Stimulated activated CD4-positive, alpha-beta T cell treated with anti-CD3 and anti-CD28 coated beads, Interleukin-12 subunit alpha, Interleukin-12 subunit beta, amount 100 ng/mL, for 24 hours (primary cell): Measurements from ENCODE around the gene MUCL3.
"Not testable (repeated sequence)": the region's sequence is repeated elsewhere in the genome, so short reads cannot be mapped to it uniquely, and the experiment has no call there.

Experiments
- DNase-seq, 2 experiments: peaks; one replicate each; pipeline ENCODE4 v3.0.0-alpha.2; 2020; ENCODE audit warnings: low read depth in 2 of 2

Gene MUCL3, protein sequence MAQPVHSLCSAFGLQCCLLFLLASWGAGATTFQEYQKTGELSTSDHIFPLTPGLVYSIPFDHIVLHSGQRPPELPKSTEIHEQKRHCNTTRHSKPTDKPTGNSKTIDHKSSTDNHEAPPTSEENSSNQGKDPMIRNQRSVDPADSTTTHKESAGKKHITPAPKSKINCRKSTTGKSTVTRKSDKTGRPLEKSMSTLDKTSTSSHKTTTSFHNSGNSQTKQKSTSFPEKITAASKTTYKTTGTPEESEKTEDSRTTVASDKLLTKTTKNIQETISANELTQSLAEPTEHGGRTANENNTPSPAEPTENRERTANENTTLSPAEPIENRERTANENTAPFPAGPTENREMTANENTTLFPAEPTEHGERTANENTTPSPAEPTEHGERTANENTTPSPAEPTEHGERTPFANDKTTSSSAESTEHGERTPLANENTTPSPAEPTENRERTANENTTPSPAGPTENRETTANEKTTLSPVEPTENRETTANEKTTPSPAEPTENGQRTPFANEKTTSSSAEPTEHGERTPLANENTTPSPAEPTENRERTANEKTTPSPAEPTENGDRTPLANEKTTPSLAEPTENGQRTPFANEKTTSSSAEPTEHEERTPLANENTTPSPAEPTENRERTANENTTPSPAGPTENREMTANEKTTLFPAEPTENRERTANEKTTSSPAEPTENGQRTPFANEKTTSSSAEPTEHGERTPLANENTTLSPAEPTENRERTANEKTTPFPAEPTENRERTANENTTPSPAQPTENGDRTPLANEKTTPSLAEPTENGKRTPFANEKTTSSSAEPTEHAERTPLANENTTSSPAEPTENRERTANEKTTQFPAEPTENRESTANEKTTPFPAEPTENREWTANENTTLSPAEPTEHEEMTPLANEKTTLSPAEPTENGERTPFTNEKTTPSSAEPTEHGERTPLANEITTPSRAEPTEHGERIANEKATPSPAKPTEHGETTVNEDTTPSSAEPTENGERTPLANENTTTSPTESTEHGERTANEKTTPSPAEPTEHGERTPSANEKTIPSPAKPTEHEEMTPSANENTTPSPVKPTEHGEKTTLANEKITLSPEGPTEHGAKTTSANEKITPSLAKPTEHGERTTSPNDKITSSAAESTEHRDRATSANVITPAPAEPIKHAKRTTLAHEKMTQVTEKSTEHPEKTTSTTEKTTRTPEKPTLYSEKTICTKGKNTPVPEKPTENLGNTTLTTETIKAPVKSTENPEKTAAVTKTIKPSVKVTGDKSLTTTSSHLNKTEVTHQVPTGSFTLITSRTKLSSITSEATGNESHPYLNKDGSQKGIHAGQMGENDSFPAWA (N-terminal part only)

DNA sequence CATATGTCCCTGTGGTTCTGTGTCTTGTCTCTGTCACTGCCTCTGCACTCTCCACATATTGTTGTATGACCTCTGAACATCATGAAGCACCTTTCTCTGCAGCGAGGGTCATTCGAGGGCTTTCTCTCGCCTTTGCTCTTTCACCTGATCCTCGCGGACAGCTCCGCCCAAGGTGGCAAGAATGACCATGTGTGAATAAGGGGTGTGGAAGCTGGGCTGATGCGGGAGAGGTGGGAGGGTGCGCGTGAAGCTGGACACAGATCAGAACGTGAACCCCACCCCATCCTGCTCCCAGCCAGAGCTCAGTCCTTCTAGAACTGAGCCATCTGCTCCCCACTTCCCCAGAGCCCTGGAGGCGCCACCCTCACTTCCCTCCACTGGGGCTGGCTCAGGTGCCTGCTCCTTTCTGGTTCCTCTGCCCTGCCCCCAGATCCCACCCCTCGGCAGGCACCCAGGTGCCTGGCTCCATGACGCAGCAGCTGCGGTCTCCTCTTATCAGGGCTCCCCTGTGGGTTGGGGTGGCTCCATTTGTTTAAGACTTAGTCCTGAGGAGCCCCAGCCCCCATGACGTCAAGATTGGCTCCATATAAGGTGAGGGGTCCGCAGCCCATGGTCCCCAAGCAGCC, at the start of gene MUCL3:
MUCL3 (plus strand) TSS at position 613 of the 626 bp plus-strand sequence. CDS start 27 bp downstream, outside the sequence.
- no peak for DNase-seq

DNA sequence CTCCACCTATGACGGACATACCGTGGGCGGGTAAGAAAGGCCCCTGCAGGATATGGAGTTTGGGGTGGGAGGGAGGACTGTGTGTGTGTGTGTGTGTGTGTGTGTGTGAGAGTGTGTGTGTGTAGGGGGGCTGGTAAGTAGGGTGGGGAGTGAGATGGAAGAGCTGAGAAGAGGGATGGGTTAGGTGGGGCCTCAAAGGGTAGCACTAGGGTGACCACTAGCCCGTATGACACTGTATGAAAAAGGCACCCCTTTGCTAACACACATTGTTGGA, 49.4 kb upstream of the MUCL3 start:
- no peak for DNase-seq

DNA sequence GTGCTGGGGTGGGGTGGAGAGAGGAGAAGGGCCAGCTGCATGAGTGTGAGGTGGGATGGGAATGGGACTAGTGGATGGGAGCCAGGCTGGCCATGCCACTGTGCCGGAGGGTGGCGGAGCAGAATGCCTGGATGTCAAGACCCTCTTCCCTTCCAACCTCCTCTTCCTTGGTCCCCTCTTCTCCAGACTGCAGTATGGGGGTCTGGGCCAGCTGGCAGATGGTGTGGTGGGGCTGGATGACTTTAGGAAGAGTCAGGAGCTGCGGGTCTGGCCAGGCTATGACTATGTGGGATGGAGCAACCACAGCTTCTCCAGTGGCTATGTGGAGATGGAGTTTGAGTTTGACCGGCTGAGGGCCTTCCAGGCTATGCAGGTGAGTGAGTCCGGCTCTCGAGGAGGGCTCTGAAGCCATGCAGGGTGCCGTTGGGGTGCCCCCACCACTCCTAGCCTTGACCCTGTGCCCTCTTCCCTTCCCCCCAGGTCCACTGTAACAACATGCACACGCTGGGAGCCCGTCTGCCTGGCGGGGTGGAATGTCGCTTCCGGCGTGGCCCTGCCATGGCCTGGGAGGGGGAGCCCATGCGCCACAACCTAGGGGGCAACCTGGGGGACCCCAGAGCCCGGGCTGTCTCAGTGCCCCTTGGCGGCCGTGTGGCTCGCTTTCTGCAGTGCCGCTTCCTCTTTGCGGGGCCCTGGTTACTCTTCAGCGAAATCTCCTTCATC, 48.8 kb upstream of the MUCL3 start:
- no peak for DNase-seq

DNA sequence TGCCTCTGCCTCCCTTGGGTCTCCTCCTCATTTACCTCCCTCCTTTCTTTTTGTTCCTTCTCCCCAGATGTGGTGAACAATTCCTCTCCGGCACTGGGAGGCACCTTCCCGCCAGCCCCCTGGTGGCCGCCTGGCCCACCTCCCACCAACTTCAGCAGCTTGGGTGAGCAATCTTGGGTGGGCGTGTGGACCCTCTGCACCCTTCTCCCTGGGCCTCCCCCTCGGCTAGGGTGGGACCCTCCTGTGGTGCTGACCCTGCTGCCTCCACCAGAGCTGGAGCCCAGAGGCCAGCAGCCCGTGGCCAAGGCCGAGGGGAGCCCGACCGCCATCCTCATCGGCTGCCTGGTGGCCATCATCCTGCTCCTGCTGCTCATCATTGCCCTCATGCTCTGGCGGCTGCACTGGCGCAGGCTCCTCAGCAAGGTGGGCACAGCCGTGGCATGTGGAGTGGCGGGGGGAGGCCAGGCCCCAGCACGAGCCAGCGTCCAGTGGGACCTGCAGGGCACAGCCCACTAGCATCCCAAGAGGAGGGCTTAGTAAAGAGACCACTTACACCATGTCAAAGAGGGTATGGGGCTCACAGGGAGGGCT, 47.7 kb upstream of the MUCL3 start:
- no peak for DNase-seq

DNA sequence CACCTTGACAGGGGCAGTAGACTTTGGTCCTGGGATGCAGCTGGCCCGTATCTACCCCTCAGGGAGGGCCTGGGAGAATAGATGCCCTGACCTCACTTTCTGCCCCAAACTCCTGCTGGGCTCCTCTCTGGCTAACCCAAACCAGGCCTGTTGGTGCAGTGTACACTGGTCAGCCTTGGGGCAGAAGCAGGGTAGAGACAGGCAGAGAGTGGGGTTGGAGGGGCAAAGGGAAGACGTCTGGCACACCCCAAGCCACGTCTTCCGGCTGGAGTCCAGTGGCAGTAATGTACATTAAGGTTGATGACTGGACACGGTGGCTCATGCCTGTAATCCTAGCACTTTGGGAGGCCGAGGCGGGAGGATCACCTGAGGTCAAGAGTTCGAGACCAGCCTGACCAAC, 47.1 kb upstream of the MUCL3 start:
- no peak for DNase-seq

DNA sequence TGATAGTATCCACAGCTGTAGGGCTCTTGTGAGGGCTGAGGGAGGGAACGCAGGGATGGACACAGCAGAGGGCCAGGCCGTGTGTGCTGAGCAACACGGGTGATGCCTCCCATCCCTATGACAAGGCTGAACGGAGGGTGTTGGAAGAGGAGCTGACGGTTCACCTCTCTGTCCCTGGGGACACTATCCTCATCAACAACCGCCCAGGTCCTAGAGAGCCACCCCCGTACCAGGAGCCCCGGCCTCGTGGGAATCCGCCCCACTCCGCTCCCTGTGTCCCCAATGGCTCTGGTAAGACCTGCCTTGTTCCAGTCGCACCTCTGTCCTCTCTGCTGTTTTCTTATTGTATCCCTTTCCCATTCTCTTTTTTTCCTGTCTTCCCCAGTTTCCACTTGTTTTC, 46.4 kb upstream of the MUCL3 start:
- DNase-seq, result no peak

DNA sequence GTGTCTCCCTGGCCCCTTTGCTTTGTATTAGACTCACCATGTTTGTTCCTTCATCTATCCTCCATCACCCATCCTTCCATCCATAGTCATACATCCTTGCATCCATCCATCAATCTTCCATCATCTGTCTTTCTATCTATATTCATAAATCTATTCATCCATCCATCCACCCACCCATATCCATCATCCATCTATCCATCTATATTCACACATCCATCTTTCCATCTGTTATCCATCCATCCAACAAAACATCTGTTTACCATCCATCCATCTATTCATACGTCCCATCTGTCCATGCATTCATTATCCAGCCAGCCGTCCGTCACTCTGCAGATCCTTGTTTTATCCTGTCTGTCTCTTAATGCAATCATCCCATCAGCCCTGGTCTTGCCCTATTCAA, 45.8 kb upstream of the MUCL3 start:
- no peak for DNase-seq

DNA sequence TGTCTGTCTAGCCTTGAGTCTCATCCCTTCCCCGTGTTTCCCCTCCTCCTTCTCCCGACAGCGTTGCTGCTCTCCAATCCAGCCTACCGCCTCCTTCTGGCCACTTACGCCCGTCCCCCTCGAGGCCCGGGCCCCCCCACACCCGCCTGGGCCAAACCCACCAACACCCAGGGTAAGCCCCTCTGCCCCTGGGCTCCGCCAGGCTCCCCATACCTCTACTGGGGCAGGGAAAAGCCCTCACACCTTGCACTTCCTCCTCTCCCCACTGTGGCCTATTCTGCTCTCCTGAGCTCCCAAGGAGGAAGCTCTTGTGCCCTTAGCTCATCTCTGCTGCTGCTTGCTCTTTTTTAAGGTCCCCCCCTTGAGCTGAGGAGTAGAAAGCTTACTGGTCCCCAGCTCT, 45.4 kb upstream of the MUCL3 start:
- DNase-seq, result no peak

DNA sequence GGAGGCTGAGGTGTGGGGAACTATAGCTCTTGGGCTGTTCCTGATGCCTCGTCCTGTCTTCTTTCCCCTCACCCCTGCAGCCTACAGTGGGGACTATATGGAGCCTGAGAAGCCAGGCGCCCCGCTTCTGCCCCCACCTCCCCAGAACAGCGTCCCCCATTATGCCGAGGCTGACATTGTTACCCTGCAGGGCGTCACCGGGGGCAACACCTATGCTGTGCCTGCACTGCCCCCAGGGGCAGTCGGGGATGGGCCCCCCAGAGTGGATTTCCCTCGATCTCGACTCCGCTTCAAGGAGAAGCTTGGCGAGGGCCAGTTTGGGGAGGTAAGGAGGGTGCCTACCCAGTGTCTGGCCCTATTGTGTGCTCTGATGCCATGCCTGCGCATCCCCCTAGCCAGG, 44.2 kb upstream of the MUCL3 start:
- no peak for DNase-seq

DNA sequence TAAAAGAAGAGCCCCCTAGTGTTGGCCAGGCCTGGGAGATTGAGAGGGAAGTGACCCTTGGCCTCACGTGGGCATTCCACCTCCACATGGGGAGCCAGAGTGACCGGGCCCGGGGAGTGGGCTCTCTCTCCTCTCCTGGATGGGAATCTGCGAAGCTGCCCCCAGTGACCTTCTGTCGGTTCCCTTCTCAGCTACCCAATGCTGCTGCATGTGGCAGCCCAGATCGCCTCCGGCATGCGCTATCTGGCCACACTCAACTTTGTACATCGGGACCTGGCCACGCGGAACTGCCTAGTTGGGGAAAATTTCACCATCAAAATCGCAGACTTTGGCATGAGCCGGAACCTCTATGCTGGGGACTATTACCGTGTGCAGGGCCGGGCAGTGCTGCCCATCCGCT, 42.9 kb upstream of the MUCL3 start:
- no peak for DNase-seq

DNA sequence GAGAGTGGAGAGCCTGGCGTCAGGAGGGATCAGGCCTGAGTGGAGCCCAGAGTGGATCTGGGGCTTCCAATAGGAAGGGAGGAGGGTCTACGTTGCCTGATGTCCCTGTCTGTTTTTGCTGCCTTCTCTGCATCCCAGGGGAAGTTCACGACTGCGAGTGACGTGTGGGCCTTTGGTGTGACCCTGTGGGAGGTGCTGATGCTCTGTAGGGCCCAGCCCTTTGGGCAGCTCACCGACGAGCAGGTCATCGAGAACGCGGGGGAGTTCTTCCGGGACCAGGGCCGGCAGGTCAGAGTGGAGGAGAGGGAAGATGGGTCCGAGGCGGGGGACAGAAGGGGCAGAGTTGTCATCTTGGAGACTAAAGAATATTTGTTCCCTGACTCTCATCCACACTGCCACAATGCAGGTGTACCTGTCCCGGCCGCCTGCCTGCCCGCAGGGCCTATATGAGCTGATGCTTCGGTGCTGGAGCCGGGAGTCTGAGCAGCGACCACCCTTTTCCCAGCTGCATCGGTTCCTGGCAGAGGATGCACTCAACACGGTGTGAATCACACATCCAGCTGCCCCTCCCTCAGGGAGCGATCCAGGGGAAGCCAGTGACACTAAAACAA, 41.9 kb upstream of the MUCL3 start:
- no peak for DNase-seq

DNA sequence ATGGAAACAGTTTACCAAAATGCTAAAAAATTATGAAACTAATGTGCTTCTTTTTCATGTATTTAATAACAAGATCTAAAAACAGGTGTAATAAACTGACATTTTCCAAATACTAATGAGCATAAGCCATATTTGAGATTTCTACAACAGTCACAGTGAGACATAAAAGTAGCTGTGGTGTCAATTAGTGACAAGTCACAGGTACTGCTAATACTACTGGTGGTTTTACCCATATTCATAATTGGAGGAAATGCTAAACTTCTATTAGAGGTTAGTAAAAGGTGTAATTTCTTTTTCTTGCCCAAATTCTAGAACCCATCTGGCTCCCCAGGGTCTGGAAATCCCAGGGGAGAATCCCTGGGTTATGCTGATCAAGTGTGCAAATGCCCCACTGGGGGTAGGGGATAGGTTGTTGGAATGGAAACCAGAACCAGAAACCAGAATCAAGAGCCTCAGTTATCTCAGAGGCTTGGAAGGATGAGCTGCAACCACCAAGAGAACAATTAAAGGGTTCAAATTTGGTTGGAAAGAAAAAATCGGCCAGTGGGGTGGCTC, 39.8 kb upstream of the MUCL3 start:
- DNase-seq, result no peak

DNA sequence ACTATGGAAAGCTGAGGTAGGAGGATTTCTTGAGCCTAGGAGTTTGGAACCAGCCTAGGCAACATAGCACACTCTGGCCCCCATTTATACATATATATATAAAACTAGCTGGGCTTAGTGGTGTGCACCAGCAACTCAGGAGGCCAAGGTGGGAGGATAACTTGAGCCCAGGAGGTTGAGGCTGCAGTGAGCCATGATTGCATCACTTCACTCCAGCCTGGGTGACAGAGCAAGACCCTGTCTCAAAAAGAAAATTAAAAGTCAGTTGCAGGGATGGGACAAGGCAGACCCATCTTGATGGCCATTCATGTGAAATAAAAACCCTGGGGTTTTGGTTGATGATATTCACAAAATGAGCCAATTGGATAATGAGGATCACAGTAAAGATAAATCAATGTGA, 39.3 kb upstream of the MUCL3 start:
- DNase-seq, result no peak

DNA sequence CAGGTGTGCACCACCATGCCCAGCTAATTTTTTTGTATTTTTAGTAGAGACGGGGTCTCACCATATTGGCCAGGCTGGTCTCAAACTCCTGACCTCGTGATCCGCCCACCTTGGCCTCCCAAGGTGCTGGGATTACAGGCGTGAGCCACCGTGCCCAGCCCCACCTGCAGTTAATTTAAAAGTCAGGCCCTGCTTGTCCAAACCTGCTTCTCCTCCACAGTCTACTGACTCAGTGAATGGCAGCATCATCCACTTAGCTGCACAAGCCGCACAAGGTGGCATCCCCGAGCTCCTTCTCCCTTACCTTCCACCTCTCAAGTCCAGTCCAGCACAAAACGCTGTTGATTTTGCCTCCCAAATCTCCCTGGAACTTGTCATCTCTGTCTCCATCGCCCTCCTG, 38.6 kb upstream of the MUCL3 start:
- DNase-seq, result not testable (repeated sequence)

DNA sequence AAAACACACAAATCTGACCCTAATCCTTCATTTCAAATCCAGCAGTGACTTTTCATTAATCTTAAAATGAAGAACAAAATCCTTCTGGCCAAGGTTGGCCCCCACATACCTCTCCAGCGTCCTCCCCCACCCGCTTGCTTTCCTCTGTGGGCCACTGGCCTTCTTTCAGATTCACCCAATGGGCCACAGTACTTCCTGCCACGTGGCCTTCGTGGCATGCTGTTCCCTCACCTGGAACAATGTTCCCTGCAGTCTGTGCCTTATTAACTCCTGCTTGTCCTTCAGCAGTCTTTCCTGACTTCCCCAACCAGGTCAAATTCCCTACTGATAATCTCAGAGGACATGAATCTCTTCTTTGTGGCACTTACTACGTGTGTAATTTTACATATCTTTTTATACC, 38.1 kb upstream of the MUCL3 start:
- no peak for DNase-seq

DNA sequence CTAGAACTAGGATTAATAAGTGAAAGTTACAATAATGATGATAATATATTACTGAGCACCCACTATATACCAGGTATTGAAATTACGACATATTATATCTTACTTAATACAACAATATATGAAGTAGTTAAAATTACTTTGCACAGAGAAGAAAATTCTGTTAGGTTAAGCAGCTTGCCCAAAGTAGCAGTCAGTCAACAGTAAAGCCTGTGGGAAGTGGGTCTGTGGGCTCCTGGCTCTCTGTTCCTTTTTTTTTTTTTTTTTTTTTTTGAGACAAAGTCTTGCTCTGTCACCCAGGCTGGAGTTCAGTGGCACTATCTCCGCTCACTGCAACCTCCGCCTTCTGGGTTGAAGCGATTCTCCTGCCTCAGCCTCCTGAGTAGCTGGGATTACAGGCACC, 37.5 kb upstream of the MUCL3 start:
- no peak for DNase-seq

DNA sequence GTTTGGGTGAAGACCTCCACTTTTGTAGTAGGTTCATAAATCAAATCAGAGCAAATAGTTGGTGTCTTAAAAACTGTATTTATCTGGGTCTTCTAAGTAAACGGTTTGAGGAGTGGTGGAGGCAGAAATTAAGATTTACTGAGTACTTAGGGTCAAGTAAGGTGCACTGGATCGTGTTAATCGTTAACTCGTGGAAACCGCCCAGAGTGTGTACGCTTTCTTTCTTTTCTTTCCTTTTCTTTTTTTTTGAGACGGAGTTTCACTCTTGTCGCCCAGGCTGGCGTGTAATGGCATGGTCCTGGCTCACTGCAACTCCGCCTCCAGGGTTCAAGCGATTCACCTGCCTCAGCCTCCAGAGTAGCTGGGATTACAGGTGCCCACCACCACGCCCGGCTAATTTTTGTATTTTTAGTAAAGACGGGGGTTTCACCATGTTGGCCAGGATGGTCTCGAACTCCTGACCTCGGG, 33.4 kb upstream of the MUCL3 start:
- DNase-seq, result not testable (repeated sequence)

DNA sequence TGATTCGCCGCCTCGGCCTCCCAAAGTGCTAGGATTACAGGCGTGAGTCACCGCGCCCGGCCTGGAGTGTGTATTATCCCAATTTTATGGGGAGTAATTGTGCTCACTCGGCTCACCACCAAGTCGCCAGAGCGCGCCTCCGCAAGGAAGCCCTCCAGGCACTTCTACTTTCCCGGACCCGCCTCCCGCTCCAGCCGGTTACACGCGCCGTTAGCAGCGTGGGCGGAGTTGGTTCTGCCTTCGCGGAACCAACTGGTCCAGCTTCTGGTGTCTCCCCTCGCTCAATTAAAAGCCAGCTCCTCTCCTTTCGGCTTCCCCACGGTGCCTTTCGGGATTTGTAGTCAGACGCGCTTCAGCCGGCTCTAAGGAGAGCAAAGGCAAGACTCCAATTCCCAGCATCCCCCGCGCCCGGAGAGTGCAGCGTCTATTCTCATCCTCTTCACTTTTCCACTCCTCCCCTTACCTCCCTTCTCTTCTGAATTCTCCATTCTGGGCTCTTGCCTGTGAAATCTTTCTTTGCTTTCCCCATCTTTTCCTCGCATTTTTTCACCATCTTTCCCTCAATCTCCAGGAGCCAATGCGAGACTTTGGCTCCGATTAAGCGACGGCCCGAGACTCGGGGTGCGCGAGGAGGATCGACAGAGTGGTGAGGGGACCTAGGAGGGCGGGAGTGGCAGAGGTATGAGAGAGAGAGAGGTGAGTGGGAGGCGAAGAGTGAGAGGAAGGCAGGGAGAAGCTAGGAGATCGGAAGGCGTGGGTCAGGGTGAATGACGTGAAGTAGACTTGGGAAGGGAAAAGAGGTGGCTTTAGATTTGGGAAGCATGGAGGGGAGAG, 32.8 kb upstream of the MUCL3 start, which contains the start of gene GTF2H4:
GTF2H4 (plus strand) TSS at position 450 of the 834 bp plus-strand sequence.
- peak; percentile 93 to 96 for DNase-seq

DNA sequence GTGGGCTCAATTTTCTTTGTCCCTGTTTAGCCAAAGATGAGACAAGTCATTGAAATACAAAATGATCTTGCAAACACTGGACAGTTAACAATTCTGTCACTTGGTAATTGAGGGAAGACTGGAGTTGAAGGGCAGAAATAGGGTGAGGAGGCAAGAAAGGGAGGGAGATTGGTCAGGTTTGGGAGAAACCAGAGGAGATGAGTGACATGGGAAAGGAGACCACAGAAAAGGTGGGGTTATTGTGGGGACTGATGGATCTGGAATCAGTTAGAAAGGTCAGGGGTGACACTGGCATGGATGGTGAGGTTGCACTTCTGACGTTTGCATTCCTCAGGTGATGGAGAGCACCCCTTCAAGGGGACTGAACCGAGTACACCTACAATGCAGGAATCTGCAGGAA, 32.1 kb upstream of the MUCL3 start:
- no peak for DNase-seq
